Lower leg skin (tissue), 3 donors: ENCODE data around the gene AGMAT.

Source experiments
- POLR2A ChIP-seq, 2 donors: fragments of 450-650 bp; IDR thresholded peaks; one replicate each; pipeline ENCODE4 v1.6.1; 2016 to 2017; ENCODE audit warnings: antibody characterized with exemption in 2 of 2, mild to moderate bottlenecking in 1 of 2, moderate library complexity in 1 of 2
- TF ChIP-seq, protein P1 (sequence below), 3 donors: fragments of 450-650 bp; IDR thresholded peaks; one replicate each; pipeline ENCODE4 v1.5.1; 2016; ENCODE audit warnings: antibody characterized with exemption in 3 of 3, mild to moderate bottlenecking in 3 of 3, moderate library complexity in 2 of 3

- TF ChIP-seq, protein P1, sequence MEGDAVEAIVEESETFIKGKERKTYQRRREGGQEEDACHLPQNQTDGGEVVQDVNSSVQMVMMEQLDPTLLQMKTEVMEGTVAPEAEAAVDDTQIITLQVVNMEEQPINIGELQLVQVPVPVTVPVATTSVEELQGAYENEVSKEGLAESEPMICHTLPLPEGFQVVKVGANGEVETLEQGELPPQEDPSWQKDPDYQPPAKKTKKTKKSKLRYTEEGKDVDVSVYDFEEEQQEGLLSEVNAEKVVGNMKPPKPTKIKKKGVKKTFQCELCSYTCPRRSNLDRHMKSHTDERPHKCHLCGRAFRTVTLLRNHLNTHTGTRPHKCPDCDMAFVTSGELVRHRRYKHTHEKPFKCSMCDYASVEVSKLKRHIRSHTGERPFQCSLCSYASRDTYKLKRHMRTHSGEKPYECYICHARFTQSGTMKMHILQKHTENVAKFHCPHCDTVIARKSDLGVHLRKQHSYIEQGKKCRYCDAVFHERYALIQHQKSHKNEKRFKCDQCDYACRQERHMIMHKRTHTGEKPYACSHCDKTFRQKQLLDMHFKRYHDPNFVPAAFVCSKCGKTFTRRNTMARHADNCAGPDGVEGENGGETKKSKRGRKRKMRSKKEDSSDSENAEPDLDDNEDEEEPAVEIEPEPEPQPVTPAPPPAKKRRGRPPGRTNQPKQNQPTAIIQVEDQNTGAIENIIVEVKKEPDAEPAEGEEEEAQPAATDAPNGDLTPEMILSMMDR (IDR thresholded peaks at IDR 0.05) = no peak
- no peak for TF ChIP-seq POLR2A (IDR thresholded peaks at IDR 0.05)
Observed at GRCh38 chr1:15627343-15627988, 42.6 kb upstream of the AGMAT start.
